CD4-positive, alpha-beta T cell (primary cell): Measurements from ENCODE around the gene NSDHL. TPM values are rescaled to one million over a fixed set of nuclear protein-coding genes. Genes with fewer than 3 reads are reported as not detected.
"Not testable (repeated sequence)": the region's sequence is repeated elsewhere in the genome, so short reads cannot be mapped to it uniquely, and the experiment has no call there.

Source experiments
- ATAC-seq: fragments of 200-7000 bp; cut with Tn5 transposase; one replicate; pipeline ENCODE4 v1.10.0; 2022; ENCODE audit warnings: mild to moderate bottlenecking; ENCODE audit not compliant: poor library complexity
- CTCF ChIA-PET: fragments of 350-600 bp; sonication (Branson Sonifier 250); formaldehyde crosslinking; loops from one replicate; lab custom pipeline; 2021; ENCODE audit warnings: antibody characterized with exemption, inconsistent platforms; lab: Charles Lee
- POLR2A ChIA-PET: fragments of 350-600 bp; sonication (Branson Sonifier 250); formaldehyde crosslinking; loops from one replicate; lab custom pipeline; 2021; ENCODE audit warnings: antibody characterized with exemption, inconsistent platforms; lab: Charles Lee
- DNase-seq, 14 experiments: peaks; one replicate each; pipeline ENCODE4 v3.0.0-alpha.2; 2013 to 2020; ENCODE audit warnings: mixed read lengths in 2 of 14
- H3K27ac ChIP-seq, 2 donors: one replicate each; pipeline versions ENCODE4 v1.5.1 to v1.7.0; 2013; ENCODE audit warnings: low read length in 2 of 2, low read depth in 1 of 2, mild to moderate bottlenecking in 1 of 2
- H3K27me3 ChIP-seq, 2 experiments: 1 replicate in 1 of 2; 2 replicates in 1 of 2; pipeline versions ENCODE4 v1.6.1 to v1.7.0; 2013; ENCODE audit warnings: low read length in 2 of 2, control low read depth in 1 of 2, mild to moderate bottlenecking in 1 of 2, moderate library complexity in 1 of 2; ENCODE audit not compliant: insufficient read depth in 2 of 2, control insufficient read depth in 1 of 2
- H3K36me3 ChIP-seq: one replicate; pipeline ENCODE4 v1.6.1; 2013; ENCODE audit warnings: low read length, control low read depth; ENCODE audit not compliant: insufficient read depth
- H3K4me1 ChIP-seq: one replicate; pipeline ENCODE4 v1.6.1; 2013; ENCODE audit warnings: low read length, control low read depth; ENCODE audit not compliant: insufficient read depth
- H3K4me3 ChIP-seq: one replicate; pipeline ENCODE4 v1.5.1; 2013; ENCODE audit warnings: mild to moderate bottlenecking, low read length, moderate library complexity
- H3K9me3 ChIP-seq, 2 experiments: 1 replicate in 1 of 2; 2 replicates in 1 of 2; pipeline versions ENCODE4 v1.6.1 to v1.7.0; 2013; ENCODE audit warnings: low read length in 2 of 2, mild to moderate bottlenecking in 2 of 2, control low read depth in 1 of 2, moderate library complexity in 1 of 2; ENCODE audit not compliant: control insufficient read depth in 1 of 2, insufficient read depth in 1 of 2
- H3K27ac Mint-ChIP-seq: one replicate; pipeline ENCODE4 v1.8.0; 2020; ENCODE audit warnings: mixed read lengths
- H3K27me3 Mint-ChIP-seq: one replicate; pipeline ENCODE4 v1.8.0; 2021; ENCODE audit warnings: mixed read lengths
- H3K36me3 Mint-ChIP-seq: one replicate; pipeline ENCODE4 v1.8.0; 2021; ENCODE audit warnings: low read depth, mixed read lengths
- H3K4me1 Mint-ChIP-seq: one replicate; pipeline ENCODE4 v1.8.0; 2021; ENCODE audit warnings: low read depth, mixed read lengths
- H3K4me3 Mint-ChIP-seq: one replicate; pipeline ENCODE4 v1.8.0; 2020; ENCODE audit warnings: mild to moderate bottlenecking, mixed read lengths
- H3K9me3 Mint-ChIP-seq: one replicate; pipeline ENCODE4 v1.8.0; 2020; ENCODE audit warnings: mixed read lengths
- CTCF ChIP-seq: fragments of 200-600 bp; IDR thresholded peaks from one replicate; pipeline ENCODE4 v1.8.0; 2022; ENCODE audit warnings: antibody characterized with exemption, mild to moderate bottlenecking
- intact Hi-C, 2 experiments: fragments of 100-400 bp; cut with DNase I in 1 of 2; cut with micrococcal nuclease in 1 of 2; formaldehyde crosslinking; loops; one replicate each; pipeline versions ENCODE4 v1.15.1 to v1.9.0; 2023 to 2025; cut with DNase I, micrococcal nuclease
- total RNA-seq, 174 experiments: library from RNA in 2 of 174; stranded (reverse) in 2 of 174; gene quantifications; one replicate each; pipeline ENCODE4 v1.2.3 and lab custom pipeline; 2021 to 2026

NSDHL gene
- total RNA-seq, 2 experiments from 2014 or later = 2.7 to 2.9 TPM

GRCh38 chrX:152907084-152907651, 76.3 kb downstream of the NSDHL start:
- no peak for ATAC-seq
- no peak overlapping the region for H3K27ac Mint-ChIP-seq
- TF ChIP-seq CTCF = no peak
- ChIA-PET CTCF (no interaction called here), POLR2A (no interaction called here)
- peaks cover 2 to 5% of the 10 kb centered on the region in 2 experiments for H3K27me3 ChIP-seq
- no peak overlapping the region for H3K4me3 ChIP-seq
- H3K4me1 ChIP-seq = peaks cover 6% of the 10 kb centered on the region
- no peaks in the 10 kb centered on the region for H3K9me3 ChIP-seq
- no peaks in the 10 kb centered on the region for H3K36me3 ChIP-seq
- H3K36me3 Mint-ChIP-seq = no peaks in the 10 kb centered on the region
- H3K4me1 Mint-ChIP-seq = no peaks in the 10 kb centered on the region
- no peak for DNase-seq
- intact Hi-C loops = no loop called here
- H3K27ac ChIP-seq = no peak overlapping the region
- H3K9me3 Mint-ChIP-seq = no peaks in the 10 kb centered on the region
- no peak overlapping the region for H3K4me3 Mint-ChIP-seq
- H3K27me3 Mint-ChIP-seq = peaks cover 4% of the 10 kb centered on the region

GRCh38 chrX:152908486-152908885, 77.6 kb downstream of the NSDHL start:
- CTCF ChIA-PET = no interaction called here
- Histone ChIP-seq H3K9me3 (no peaks in the 10 kb centered on the region), H3K27me3 (peaks cover 0 to 2% of the 10 kb centered on the region in 2 experiments), H3K4me3 (no peak overlapping the region), H3K4me1 (peaks cover 6% of the 10 kb centered on the region), H3K27ac (no peak overlapping the region), H3K36me3 (no peaks in the 10 kb centered on the region)
- no peaks in the 10 kb centered on the region for H3K36me3 Mint-ChIP-seq
- no peaks in the 10 kb centered on the region for H3K4me1 Mint-ChIP-seq
- H3K4me3 Mint-ChIP-seq = no peak overlapping the region
- no peak for DNase-seq
- H3K27me3 Mint-ChIP-seq = peaks cover 4% of the 10 kb centered on the region
- POLR2A ChIA-PET = no interaction called here
- no peak for ATAC-seq
- H3K9me3 Mint-ChIP-seq = no peaks in the 10 kb centered on the region
- intact Hi-C loops = no loop called here
- TF ChIP-seq CTCF = no peak
- no peak overlapping the region for H3K27ac Mint-ChIP-seq

- H3K9me3 Mint-ChIP-seq, H3K36me3 Mint-ChIP-seq, intact Hi-C loops, POLR2A ChIA-PET, H3K9me3 ChIP-seq, H3K4me3 ChIP-seq, H3K27ac Mint-ChIP-seq, H3K27ac ChIP-seq, H3K27me3 ChIP-seq, ATAC-seq, DNase-seq, H3K4me1 Mint-ChIP-seq, H3K4me1 ChIP-seq, CTCF ChIA-PET, H3K27me3 Mint-ChIP-seq, H3K36me3 ChIP-seq, H3K4me3 Mint-ChIP-seq: not testable (repeated sequence)
These were observed 79.2 kb downstream of the NSDHL start for GRCh38 chrX:152910018-152910417.

- DNase-seq (no peak), ATAC-seq (no peak)
- Mint-ChIP-seq H3K36me3 (no peaks in the 10 kb centered on the region), H3K4me3 (no peak overlapping the region), H3K4me1 (no peaks in the 10 kb centered on the region), H3K9me3 (no peaks in the 10 kb centered on the region), H3K27ac (no peak overlapping the region), H3K27me3 (peaks cover 2% of the 10 kb centered on the region)
- H3K27ac ChIP-seq = no peak overlapping the region
- no peaks in the 10 kb centered on the region for H3K9me3 ChIP-seq
- no peak for TF ChIP-seq CTCF
- no peak overlapping the region for H3K4me3 ChIP-seq
- no peaks in the 10 kb centered on the region for H3K36me3 ChIP-seq
- H3K27me3 ChIP-seq = no peaks in the 10 kb centered on the region
- ChIA-PET CTCF (no interaction called here), POLR2A (no interaction called here)
- no peaks in the 10 kb centered on the region for H3K4me1 ChIP-seq
- intact Hi-C loops = no loop called here
These were observed 81.2 kb downstream of the NSDHL start for GRCh38 chrX:152912106-152912505.
